ENCODE data around the gene ARHGEF40.

The ARHGEF40 gene

GRCh38 chr14:21078287-21078686 is 8.2 kb downstream of the ARHGEF40 start:
- no peak overlapping the region for H3K27ac ChIP-seq
- no peak for DNase-seq (ENCODE audit: low read depth, low spot score)

GRCh38 chr14:21078726-21079125 is 8.6 kb downstream of the ARHGEF40 start:
- no peak for DNase-seq (ENCODE audit: low read depth, low spot score)
- H3K27ac ChIP-seq, result no peak overlapping the region

- no peak overlapping the region for H3K27ac ChIP-seq
- no peak for DNase-seq (ENCODE audit: low read depth, low spot score)
Observed at GRCh38 chr14:21081521-21082142, 11.5 kb downstream of the ARHGEF40 start.

- H3K27ac ChIP-seq, result no peak overlapping the region
- DNase-seq (ENCODE audit: low read depth, low spot score), result no peak
Observed at GRCh38 chr14:21083565-21084325, 13.6 kb downstream of the ARHGEF40 start.

- peak overlapping the region; percentile 8 for H3K27ac ChIP-seq
- DNase-seq (ENCODE audit: low read depth, low spot score), result no peak
Observed at GRCh38 chr14:21084396-21084795, 14.3 kb downstream of the ARHGEF40 start.

- DNase-seq (ENCODE audit: low read depth, low spot score), result no peak
- H3K27ac ChIP-seq, result peak overlapping the region; percentile 8
Observed at GRCh38 chr14:21084998-21085853, 15.1 kb downstream of the ARHGEF40 start.

- no peak for DNase-seq (ENCODE audit: low read depth, low spot score)
- H3K27ac ChIP-seq, result no peak overlapping the region
Observed at GRCh38 chr14:21086908-21087293, 16.8 kb downstream of the ARHGEF40 start.

- H3K27ac ChIP-seq, result no peak overlapping the region
- DNase-seq (ENCODE audit: low read depth, low spot score), result no peak
Observed at GRCh38 chr14:21087294-21088091, 17.4 kb downstream of the ARHGEF40 start.

GRCh38 chr14:21088687-21089086 is 18.6 kb downstream of the ARHGEF40 start:
- DNase-seq (ENCODE audit: low read depth, low spot score), result no peak
- H3K27ac ChIP-seq, result no peak overlapping the region

- no peak overlapping the region for H3K27ac ChIP-seq
- no peak for DNase-seq (ENCODE audit: low read depth, low spot score)
Observed at GRCh38 chr14:21089271-21089670, 19.2 kb downstream of the ARHGEF40 start.

GRCh38 chr14:21089877-21090193 is 19.7 kb downstream of the ARHGEF40 start:
- H3K27ac ChIP-seq, result no peak overlapping the region
- DNase-seq (ENCODE audit: low read depth, low spot score), result no peak

GRCh38 chr14:21090194-21090939 is 20.3 kb downstream of the ARHGEF40 start:
- no peak overlapping the region for H3K27ac ChIP-seq
- no peak for DNase-seq (ENCODE audit: low read depth, low spot score)

GRCh38 chr14:21090940-21091663 is 21.0 kb downstream of the ARHGEF40 start:
- DNase-seq (ENCODE audit: low read depth, low spot score), result no peak

GRCh38 chr14:21091821-21092272 is 21.7 kb downstream of the ARHGEF40 start:
- no peak overlapping the region for H3K27ac ChIP-seq

More at GRCh38 chr14:21090940-21091663, 21.0 kb downstream of the ARHGEF40 start:
- no peak overlapping the region for H3K27ac ChIP-seq

GRCh38 chr14:21092273-21093011 is 22.3 kb downstream of the ARHGEF40 start:
- H3K27ac ChIP-seq, result no peak overlapping the region
- DNase-seq (ENCODE audit: low read depth, low spot score), result no peak

More at GRCh38 chr14:21091821-21092272, 21.7 kb downstream of the ARHGEF40 start:
- DNase-seq (ENCODE audit: low read depth, low spot score), result no peak

GRCh38 chr14:21093018-21093417 is 22.9 kb downstream of the ARHGEF40 start:
- no peak overlapping the region for H3K27ac ChIP-seq
- no peak for DNase-seq (ENCODE audit: low read depth, low spot score)

GRCh38 chr14:21093769-21094681 is 23.9 kb downstream of the ARHGEF40 start:
- no peak for DNase-seq (ENCODE audit: low read depth, low spot score)
- no peak overlapping the region for H3K27ac ChIP-seq

Data from epithelial cell of prostate (primary cell).